Transverse colon (tissue), 4 donors: ENCODE results near the gene GATAD1. TPM values are rescaled to one million over a fixed set of nuclear protein-coding genes. Genes with fewer than 3 reads are reported as not detected.

Source experiments
- DNase-seq: peaks from one replicate; pipeline ENCODE4 v3.0.0-alpha.2; 2019
- H3K27ac ChIP-seq, 4 donors: fragments of 200-600 bp; sonication (generic); 2 replicates each; pipeline ENCODE4 v1.5.1; 2016 to 2018; ENCODE audit warnings: inconsistent platforms in 4 of 4
- H3K27me3 ChIP-seq: fragments of 200-600 bp; sonication (generic); 2 replicates; pipeline ENCODE4 v1.5.1; 2017; ENCODE audit warnings: inconsistent platforms
- H3K36me3 ChIP-seq, 4 donors: fragments of 200-600 bp; sonication (generic); 2 replicates each; pipeline ENCODE4 v1.5.1; 2017 to 2019; ENCODE audit warnings: inconsistent platforms in 4 of 4
- H3K4me1 ChIP-seq, 4 donors: fragments of 200-600 bp; sonication (generic); 2 replicates each; pipeline ENCODE4 v1.5.1; 2017 to 2020; ENCODE audit warnings: inconsistent platforms in 4 of 4
- H3K4me3 ChIP-seq, 4 donors: fragments of 200-600 bp; sonication (generic); 1 replicate in 1 of 4; 2 replicates in 3 of 4; pipeline versions ENCODE4 v1.5.1 to v1.6.1; 2017 to 2019; ENCODE audit warnings: inconsistent platforms in 4 of 4
- H3K9me3 ChIP-seq, 2 donors: fragments of 200-600 bp; sonication (generic); 2 replicates each; pipeline ENCODE4 v1.5.1; 2017 to 2019; ENCODE audit warnings: inconsistent platforms in 2 of 2
- CTCF ChIP-seq, 5 experiments: fragments of 200-600 bp in 3 of 5; fragments of 450-650 bp in 2 of 5; sonication (generic) in 3 of 5; IDR thresholded peaks; 1 replicate in 2 of 5; 2 replicates in 3 of 5; pipeline ENCODE4 v1.5.1; 2016 to 2017; ENCODE audit warnings: antibody characterized with exemption in 5 of 5, inconsistent platforms in 3 of 5, mild to moderate bottlenecking in 2 of 5, moderate library complexity in 1 of 5
- EP300 ChIP-seq: sonication (generic); formaldehyde crosslinking; IDR thresholded peaks from one replicate; pipeline ENCODE4 v1.6.1; 2017; ENCODE audit warnings: antibody characterized with exemption, low read depth
- POLR2A ChIP-seq: fragments of 450-650 bp; IDR thresholded peaks from one replicate; pipeline ENCODE4 v1.6.1; 2016; ENCODE audit warnings: antibody characterized with exemption, mild to moderate bottlenecking, moderate library complexity
- POLR2AphosphoS5 ChIP-seq, 3 donors: sonication (generic); formaldehyde crosslinking; IDR thresholded peaks; one replicate each; pipeline ENCODE4 v1.6.1; 2016; ENCODE audit warnings: antibody characterized with exemption in 3 of 3
- WGBS, 2 donors: methylation state at CpG; one replicate each; pipeline ENCODE4 v1.1.5; 2018; ENCODE audit warnings: low coverage in 1 of 2; 5-methylcytosine and 5-hydroxymethylcytosine counted together
- in situ Hi-C, 4 donors: fragments of 200-750 bp; cut with MboI; loops; one replicate each; pipeline versions ENCODE4 v1.15.0 to v1.15.1; 2017; ENCODE audit warnings: low sequenced_read_pairs in 3 of 4, low pct_ligation_motif_present in 1 of 4, low pct_unique_long_range_greater_than_20kb in 1 of 4
- intact Hi-C: fragments of 100-400 bp; cut with DNase I; formaldehyde crosslinking; loops from one replicate; pipeline ENCODE4 v1.15.1; 2023; ENCODE audit warnings: low total_unique reads
- total RNA-seq, 4 donors: library from RNA; depleted of rRNA; stranded (reverse); fragments of >200 nt; gene quantifications; one replicate each; pipeline ENCODE4 v1.1.0, GENCODE V29; 2016

The GATAD1 gene
- total RNA-seq, 4 donors from 2014 or later, result 18.9 to 57.0 (median 41.7) TPM

DNA sequence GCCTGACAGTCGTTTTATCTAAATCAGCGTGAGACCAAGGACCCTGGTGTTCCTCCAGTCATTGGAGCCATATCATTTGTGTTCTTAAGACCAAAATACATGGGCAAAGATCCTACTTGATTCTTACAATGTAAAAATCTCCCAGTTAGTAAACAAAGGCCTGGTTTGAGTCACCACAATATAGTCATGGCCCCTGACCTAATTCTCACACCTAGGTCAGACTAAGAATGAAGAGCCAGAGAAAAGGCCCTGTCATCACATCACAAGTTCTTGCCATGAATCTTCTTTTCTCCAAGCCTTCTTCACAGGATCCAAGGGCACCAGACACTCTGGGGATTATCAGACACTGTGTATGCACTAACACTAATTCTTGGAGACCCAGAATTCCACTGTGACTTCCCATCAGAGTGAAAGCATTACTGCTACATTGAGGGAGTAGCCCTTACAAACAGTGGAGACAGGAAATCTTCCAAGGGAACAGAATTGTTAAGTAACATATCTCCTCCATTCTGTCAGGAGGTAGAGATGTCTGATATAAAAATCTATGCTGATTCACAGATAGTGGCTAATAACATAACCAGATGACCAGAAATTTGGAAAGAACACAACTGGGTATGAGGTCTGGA lies 38.1 kb downstream of the GATAD1 start:
- 60 to 88% methylated on average over 1 to 2 of the region's 2 CpGs for WGBS, 2 donors
- peaks cover 0 to 14% (median 0%) of the 10 kb centered on the region in 4 donors for H3K4me1 ChIP-seq
- in situ Hi-C loops, result no loop called here
- no peaks in the 10 kb centered on the region for H3K9me3 ChIP-seq
- intact Hi-C loops, result no loop called here
- no peak overlapping the region for H3K4me3 ChIP-seq
- TF ChIP-seq CTCF (IDR thresholded peaks at IDR 0.05) (no peak), POLR2A (no peak), POLR2AphosphoS5 (IDR thresholded peaks at IDR 0.05) (no peak), EP300 (no peak)
- no peaks in the 10 kb centered on the region for H3K27me3 ChIP-seq
- no peak for DNase-seq
- peaks cover 0 to 22% (median 7%) of the 10 kb centered on the region in 4 donors for H3K36me3 ChIP-seq
- peak overlapping the region; percentile 49 to 68 (median 64) for H3K27ac ChIP-seq

- 55% methylated on average over 2 of the region's 2 CpGs; no CpG with 5 or more reads in 1 of the 2 donors for WGBS, 2 donors
- DNase-seq, result peak; percentile 74
Measured at GRCh38 chr7:92485974-92486373, 38.7 kb downstream of the GATAD1 start.

GRCh38 chr7:92487804-92488203 lies 40.5 kb downstream of the GATAD1 start:
- Histone ChIP-seq H3K9me3 (no peaks in the 10 kb centered on the region), H3K36me3 (peaks cover 0 to 44% (median 12%) of the 10 kb centered on the region in 4 donors), H3K27ac (no peak overlapping the region), H3K4me3 (no peak overlapping the region), H3K27me3 (no peaks in the 10 kb centered on the region), H3K4me1 (peaks cover 0 to 14% (median 0%) of the 10 kb centered on the region in 4 donors)
- intact Hi-C loops (no loop called here), in situ Hi-C loops (no loop called here)
- TF ChIP-seq POLR2A (no peak), POLR2AphosphoS5 (IDR thresholded peaks at IDR 0.05) (no peak), EP300 (no peak), CTCF (IDR thresholded peaks at IDR 0.05) (no peak)
- DNase-seq, result no peak

More at GRCh38 chr7:92485974-92486373, 38.7 kb downstream of the GATAD1 start:
- Histone ChIP-seq H3K4me3 (no peak overlapping the region), H3K9me3 (no peaks in the 10 kb centered on the region), H3K27ac (peak overlapping the region; percentile 49 to 68 (median 64)), H3K4me1 (peaks cover 0 to 14% (median 0%) of the 10 kb centered on the region in 4 donors), H3K36me3 (peaks cover 0 to 28% (median 7%) of the 10 kb centered on the region in 4 donors), H3K27me3 (no peaks in the 10 kb centered on the region)
- in situ Hi-C loops (no loop called here), intact Hi-C loops (no loop called here)
- TF ChIP-seq CTCF (IDR thresholded peaks at IDR 0.05), result no peak
- peak in 1 of 3 donors; percentile 32 for TF ChIP-seq POLR2AphosphoS5 (IDR thresholded peaks at IDR 0.05)

DNA sequence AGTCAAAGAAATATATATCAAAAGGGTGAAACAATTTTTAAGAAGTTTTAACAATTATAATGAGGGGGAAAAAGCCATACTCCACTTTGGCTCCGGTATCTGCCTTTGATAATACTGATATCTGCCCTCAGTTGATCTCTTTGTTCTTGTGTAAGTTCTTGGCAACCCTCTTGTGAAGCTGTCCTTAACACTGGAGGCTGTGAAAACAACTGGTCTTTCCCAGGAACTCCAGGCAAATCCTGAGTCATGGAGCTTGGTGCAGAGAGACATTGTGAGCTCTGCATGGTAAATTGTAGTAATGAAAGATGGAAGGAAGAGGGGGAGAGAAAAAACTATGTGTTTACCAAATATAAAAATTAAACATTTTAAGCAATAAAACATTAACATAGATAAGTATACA lies 42.4 kb downstream of the GATAD1 start:
- Histone ChIP-seq H3K27ac (no peak overlapping the region), H3K9me3 (no peaks in the 10 kb centered on the region), H3K4me3 (no peak overlapping the region), H3K27me3 (no peaks in the 10 kb centered on the region), H3K36me3 (peaks cover 0 to 62% (median 19%) of the 10 kb centered on the region in 4 donors), H3K4me1 (peaks cover 0 to 14% (median 0%) of the 10 kb centered on the region in 4 donors)
- DNase-seq, result no peak
- in situ Hi-C loops (no loop called here), intact Hi-C loops (no loop called here)
- 97 to 100% methylated on average over 1 of the region's 1 CpG for WGBS, 2 donors
- TF ChIP-seq POLR2A (no peak), CTCF (IDR thresholded peaks at IDR 0.05) (no peak), EP300 (no peak), POLR2AphosphoS5 (IDR thresholded peaks at IDR 0.05) (no peak)
